ENCODE data around the gene RGPD6.
"Not testable (repeated sequence)": the region's sequence is repeated elsewhere in the genome, so short reads cannot be mapped to it uniquely, and the experiment has no call there.

RGPD6 gene

DNA sequence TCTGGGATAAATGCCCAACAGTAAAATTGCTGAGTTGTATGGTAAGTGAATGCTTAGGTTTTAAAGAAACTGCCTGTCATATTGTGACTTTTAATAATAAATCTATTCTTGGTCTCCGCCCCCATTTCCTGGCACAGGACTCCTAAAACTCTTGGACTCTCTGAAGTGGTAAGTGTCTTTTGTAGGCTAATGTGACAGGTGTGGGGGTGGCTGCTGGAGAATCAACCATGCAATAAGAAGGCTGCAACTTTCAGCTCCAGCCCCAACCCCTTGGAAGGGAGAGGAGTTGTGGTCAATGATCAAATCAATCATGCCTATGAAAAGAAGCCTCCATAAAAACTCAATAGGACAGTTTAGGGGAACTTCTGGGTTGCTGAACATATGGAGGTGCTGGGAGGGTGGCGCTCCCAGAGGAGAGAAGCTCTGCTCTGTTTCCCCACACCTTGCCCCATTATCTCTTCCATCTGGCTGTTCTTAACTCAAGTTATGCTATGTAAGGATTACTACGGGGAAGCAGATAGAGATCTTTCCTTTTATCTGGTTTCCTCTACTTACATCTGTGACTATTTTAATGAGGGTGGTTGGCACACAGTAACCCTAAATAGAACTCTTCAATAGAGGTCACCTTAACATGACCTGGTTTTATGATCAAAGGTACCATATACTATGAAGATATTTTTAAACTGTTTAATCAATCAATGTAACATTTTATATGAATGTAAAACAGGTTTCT is 101.2 kb downstream of the RGPD6 start:
- not testable (repeated sequence) for H3K4me3 ChIP-seq (ENCODE audit: low read length); H3K79me2 ChIP-seq (ENCODE audit: control insufficient read depth, low read length); H3K4me2 ChIP-seq (ENCODE audit: low read length); H3K9me2 ChIP-seq (replicated peaks; ENCODE audit: control insufficient read depth, low read length); H3K27ac ChIP-seq (ENCODE audit: low read depth, low read length); H3K9me3 ChIP-seq (ENCODE audit: control insufficient read depth, insufficient read depth, low read length); H3K27me3 ChIP-seq (ENCODE audit: control insufficient read depth, low read length); H3K36me3 ChIP-seq (ENCODE audit: control insufficient read depth, low read length); H3F3A ChIP-seq (ENCODE audit: control insufficient read depth, insufficient read depth); H3K4me1 ChIP-seq (ENCODE audit: control insufficient read depth, low read length); H4K20me1 ChIP-seq (ENCODE audit: control insufficient read depth, insufficient read depth, low read depth, low read length)

DNA sequence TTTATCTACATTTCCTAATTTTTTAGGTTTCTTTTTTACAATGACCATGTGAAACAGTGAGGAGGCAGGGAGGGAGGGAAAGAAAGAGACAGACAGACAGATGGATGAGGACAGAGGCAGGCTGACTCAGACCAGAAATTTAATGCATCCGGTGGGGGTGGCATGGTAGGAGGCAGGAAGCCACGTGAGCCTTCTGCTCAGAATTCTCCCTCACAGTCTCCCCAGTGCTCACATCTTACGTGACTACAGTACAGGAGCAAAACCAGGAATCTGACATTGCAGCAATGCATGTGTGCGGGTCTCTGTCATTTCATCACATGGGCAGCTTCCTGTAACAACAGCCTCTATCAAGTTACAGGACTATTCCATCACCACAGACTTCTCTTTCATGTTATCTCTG is 102.1 kb downstream of the RGPD6 start:
- H3K4me2 ChIP-seq (ENCODE audit: low read length); H3K9me2 ChIP-seq (replicated peaks; ENCODE audit: control insufficient read depth, low read length); H3K4me1 ChIP-seq (ENCODE audit: control insufficient read depth, low read length); H3K9me3 ChIP-seq (ENCODE audit: control insufficient read depth, insufficient read depth, low read length); H3F3A ChIP-seq (ENCODE audit: control insufficient read depth, insufficient read depth); H3K79me2 ChIP-seq (ENCODE audit: control insufficient read depth, low read length); H3K27ac ChIP-seq (ENCODE audit: low read depth, low read length); H3K27me3 ChIP-seq (ENCODE audit: control insufficient read depth, low read length); H3K4me3 ChIP-seq (ENCODE audit: low read length); H4K20me1 ChIP-seq (ENCODE audit: control insufficient read depth, insufficient read depth, low read depth, low read length); H3K36me3 ChIP-seq (ENCODE audit: control insufficient read depth, low read length): not testable (repeated sequence)

DNA sequence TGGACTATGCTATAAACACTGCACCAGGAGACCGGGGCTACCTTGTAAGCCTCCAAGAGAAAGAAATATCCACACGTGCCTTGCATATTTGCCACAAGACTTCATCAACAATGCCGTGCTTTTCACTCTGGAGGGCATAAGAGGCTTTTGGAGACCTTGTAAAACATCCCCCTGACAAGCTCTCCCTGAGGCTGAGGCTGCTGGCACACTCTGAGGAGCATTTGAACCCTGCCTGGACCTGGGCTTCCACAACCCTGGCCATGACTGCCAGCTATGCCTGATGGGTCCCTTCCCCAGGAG is 104.0 kb downstream of the RGPD6 start:
- H3K36me3 ChIP-seq (ENCODE audit: control insufficient read depth, low read length); H3K79me2 ChIP-seq (ENCODE audit: control insufficient read depth, low read length); H3K27ac ChIP-seq (ENCODE audit: low read depth, low read length); H4K20me1 ChIP-seq (ENCODE audit: control insufficient read depth, insufficient read depth, low read depth, low read length); H3K4me1 ChIP-seq (ENCODE audit: control insufficient read depth, low read length); H3F3A ChIP-seq (ENCODE audit: control insufficient read depth, insufficient read depth); H3K4me3 ChIP-seq (ENCODE audit: low read length); H3K9me2 ChIP-seq (replicated peaks; ENCODE audit: control insufficient read depth, low read length); H3K4me2 ChIP-seq (ENCODE audit: low read length); H3K27me3 ChIP-seq (ENCODE audit: control insufficient read depth, low read length); H3K9me3 ChIP-seq (ENCODE audit: control insufficient read depth, insufficient read depth, low read length): not testable (repeated sequence)

DNA sequence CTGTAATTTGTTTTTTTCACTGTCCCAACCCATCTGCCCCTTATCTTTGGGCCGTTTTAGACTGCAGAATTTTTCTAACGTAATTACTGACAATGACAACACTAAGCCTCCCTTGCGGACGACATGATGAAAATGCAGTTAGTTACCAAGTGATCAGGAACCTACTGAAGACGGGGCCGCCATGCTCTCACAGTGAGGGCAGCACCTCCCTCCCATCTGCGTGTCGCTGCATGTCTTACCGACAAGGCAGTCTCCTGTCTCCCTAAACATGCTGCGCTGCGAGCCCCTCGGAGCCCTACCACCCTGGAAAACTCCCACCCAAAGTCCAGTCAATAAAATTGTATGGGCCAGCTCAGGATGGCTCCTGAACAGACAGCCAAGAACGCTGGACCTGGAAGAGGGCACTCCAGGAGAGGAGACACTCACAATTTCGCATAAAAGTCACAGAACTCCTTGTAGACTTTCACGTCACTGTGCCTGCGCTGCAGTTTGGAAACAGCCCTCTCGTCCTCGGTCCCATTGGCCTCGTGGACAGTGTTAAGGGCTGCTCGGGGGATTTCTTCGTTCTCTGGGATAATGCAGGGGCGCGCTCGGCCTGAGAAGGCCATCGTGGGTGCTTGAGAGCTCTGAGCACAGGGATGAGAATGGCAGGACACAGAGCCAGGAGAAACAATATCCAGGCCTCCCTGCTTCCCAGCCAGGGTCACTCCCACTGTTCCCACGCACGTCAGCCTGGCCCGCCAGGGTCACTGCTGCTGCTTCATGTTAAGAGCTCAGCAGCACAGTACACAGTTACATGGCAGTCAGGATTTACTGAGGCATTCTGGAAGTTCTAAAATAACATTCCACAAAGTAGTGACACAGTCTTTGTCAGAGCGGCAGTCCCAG is 104.6 kb downstream of the RGPD6 start, which contains the start of gene LIMS4:
LIMS4 (minus strand) TSS at position 646 of the 888 bp plus-strand sequence; CDS start at position 608, 38 bp downstream.
- H3K4me1 ChIP-seq (ENCODE audit: control insufficient read depth, low read length); H3K9me2 ChIP-seq (replicated peaks; ENCODE audit: control insufficient read depth, low read length); H3K4me3 ChIP-seq (ENCODE audit: low read length); H3K9me3 ChIP-seq (ENCODE audit: control insufficient read depth, insufficient read depth, low read length); H3K4me2 ChIP-seq (ENCODE audit: low read length); H3K27ac ChIP-seq (ENCODE audit: low read depth, low read length); H3F3A ChIP-seq (ENCODE audit: control insufficient read depth, insufficient read depth); H3K27me3 ChIP-seq (ENCODE audit: control insufficient read depth, low read length); H3K36me3 ChIP-seq (ENCODE audit: control insufficient read depth, low read length); H4K20me1 ChIP-seq (ENCODE audit: control insufficient read depth, insufficient read depth, low read depth, low read length); H3K79me2 ChIP-seq (ENCODE audit: control insufficient read depth, low read length): not testable (repeated sequence)

DNA sequence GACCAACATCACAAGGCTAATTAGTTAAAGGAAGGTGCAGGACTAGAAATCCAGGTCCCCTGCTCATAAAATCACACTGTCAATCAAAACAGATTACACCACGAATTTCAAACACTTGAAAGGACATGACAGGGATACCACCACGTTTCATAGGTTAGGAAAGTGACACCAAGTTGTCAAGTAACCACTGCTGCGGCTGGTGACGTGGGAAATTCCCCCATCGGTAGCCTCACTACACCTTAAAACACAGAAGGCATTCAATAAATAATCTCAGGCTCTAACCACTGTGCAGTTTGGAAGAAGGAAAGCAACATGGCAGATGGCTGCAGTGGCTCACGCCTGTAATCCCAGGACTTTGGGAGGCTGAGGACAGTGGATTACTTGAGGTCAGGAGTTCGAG is 108.1 kb downstream of the RGPD6 start:
- not testable (repeated sequence) for H3K27me3 ChIP-seq (ENCODE audit: control insufficient read depth, low read length); H3K36me3 ChIP-seq (ENCODE audit: control insufficient read depth, low read length); H3K4me1 ChIP-seq (ENCODE audit: control insufficient read depth, low read length); H4K20me1 ChIP-seq (ENCODE audit: control insufficient read depth, insufficient read depth, low read depth, low read length); H3K4me2 ChIP-seq (ENCODE audit: low read length); H3K4me3 ChIP-seq (ENCODE audit: low read length); H3K27ac ChIP-seq (ENCODE audit: low read depth, low read length); H3K79me2 ChIP-seq (ENCODE audit: control insufficient read depth, low read length); H3K9me2 ChIP-seq (replicated peaks; ENCODE audit: control insufficient read depth, low read length); H3F3A ChIP-seq (ENCODE audit: control insufficient read depth, insufficient read depth); H3K9me3 ChIP-seq (ENCODE audit: control insufficient read depth, insufficient read depth, low read length)

DNA sequence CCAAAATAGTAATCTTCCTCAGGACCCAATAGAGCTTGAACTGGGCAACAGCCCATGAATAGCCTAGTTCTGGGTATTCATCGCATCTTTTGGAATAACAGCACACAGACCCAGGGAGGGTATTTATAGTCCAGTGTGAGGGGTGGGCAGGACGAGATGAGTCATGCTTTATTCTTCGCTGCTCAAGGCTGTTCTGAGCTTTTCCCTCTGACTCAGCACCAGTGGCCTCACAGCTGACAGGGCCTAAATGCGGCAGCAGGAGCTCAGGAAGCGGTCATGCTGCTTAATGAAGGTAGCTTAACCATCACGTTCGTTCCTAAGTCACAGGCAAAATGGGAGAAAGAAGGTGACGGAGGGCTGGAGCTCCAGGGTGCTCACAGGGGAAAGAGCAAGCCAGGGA is 111.7 kb downstream of the RGPD6 start:
- H3K9me3 ChIP-seq (ENCODE audit: control insufficient read depth, insufficient read depth, low read length); H3F3A ChIP-seq (ENCODE audit: control insufficient read depth, insufficient read depth); H3K79me2 ChIP-seq (ENCODE audit: control insufficient read depth, low read length); H3K4me3 ChIP-seq (ENCODE audit: low read length); H3K36me3 ChIP-seq (ENCODE audit: control insufficient read depth, low read length); H3K27ac ChIP-seq (ENCODE audit: low read depth, low read length); H4K20me1 ChIP-seq (ENCODE audit: control insufficient read depth, insufficient read depth, low read depth, low read length); H3K27me3 ChIP-seq (ENCODE audit: control insufficient read depth, low read length); H3K9me2 ChIP-seq (replicated peaks; ENCODE audit: control insufficient read depth, low read length); H3K4me2 ChIP-seq (ENCODE audit: low read length); H3K4me1 ChIP-seq (ENCODE audit: control insufficient read depth, low read length): not testable (repeated sequence)

Measured in DOHH2 (cell line).